HepG2 (cell line): ENCODE results near the gene METTL26. TPM values are rescaled to one million over a fixed set of nuclear protein-coding genes. Genes with fewer than 3 reads are reported as not detected.

Source experiments
- HNF4G ChIP-seq, 2 experiments: sonication (generic) in 1 of 2; formaldehyde crosslinking in 1 of 2; IDR thresholded peaks; 2 replicates each; pipeline versions ENCODE4 v1.4.0 to v1.6.1; 2011 to 2020; ENCODE audit warnings: borderline replicate concordance in 2 of 2, low read depth in 2 of 2, mild to moderate bottlenecking in 2 of 2, low read length in 1 of 2, missing genetic modification reagents in 1 of 2, moderate library complexity in 1 of 2
- HOXA5 ChIP-seq: sonication (generic); formaldehyde crosslinking; IDR thresholded peaks from 2 replicates; pipeline ENCODE4 v1.4.0; 2020; ENCODE audit warnings: missing genetic modification reagents
- ISX ChIP-seq: sonication (generic); formaldehyde crosslinking; conservative IDR thresholded peaks from 2 replicates; pipeline ENCODE4 v1.5.0; 2020; ENCODE audit warnings: missing genetic modification reagents
- JDP2 ChIP-seq: sonication (generic); formaldehyde crosslinking; IDR thresholded peaks from 2 replicates; pipeline ENCODE4 v1.8.1; 2022; ENCODE audit warnings: missing genetic modification reagents, borderline replicate concordance
- KDM5A ChIP-seq: fragments of 200-600 bp; sonication (generic); IDR thresholded peaks from 2 replicates; pipeline ENCODE4 v1.7.0; 2018; ENCODE audit warnings: antibody characterized with exemption, mild to moderate bottlenecking, low read length, borderline replicate concordance
- MIER2 ChIP-seq: IDR thresholded peaks from 2 replicates; pipeline ENCODE4 v1.6.1; 2016; ENCODE audit warnings: missing biosample characterization, missing genetic modification reagents
- NCOR1 ChIP-seq: fragments of 200-600 bp; sonication (generic); IDR thresholded peaks from 2 replicates; pipeline ENCODE4 v1.7.0; 2017; ENCODE audit warnings: antibody characterized with exemption, low read length, borderline replicate concordance
- SAFB2 ChIP-seq: sonication (generic); formaldehyde crosslinking; IDR thresholded peaks from 2 replicates; pipeline ENCODE4 v1.5.1; 2020; ENCODE audit warnings: missing genetic modification reagents, low read depth, mild to moderate bottlenecking, borderline replicate concordance
- SNAPC4 ChIP-seq: sonication (generic); formaldehyde crosslinking; IDR thresholded peaks from 2 replicates; pipeline ENCODE4 v1.4.0; 2020; ENCODE audit warnings: mild to moderate bottlenecking, missing genetic modification reagents
- ZBTB46 ChIP-seq: sonication (generic); formaldehyde crosslinking; IDR thresholded peaks from 2 replicates; pipeline ENCODE4 v1.4.0; 2020; ENCODE audit warnings: mild to moderate bottlenecking, missing genetic modification reagents, borderline replicate concordance
- ZNF614 ChIP-seq: IDR thresholded peaks from 2 replicates; pipeline ENCODE4 v1.6.1; 2018; ENCODE audit warnings: missing biosample characterization, missing genetic modification reagents, inconsistent platforms, borderline replicate concordance
- ZNF766 ChIP-seq: sonication (generic); formaldehyde crosslinking; IDR thresholded peaks from 2 replicates; pipeline ENCODE4 v1.5.0; 2020; ENCODE audit warnings: missing genetic modification reagents, borderline replicate concordance
- polyA plus RNA-seq, 8 experiments: library from polyadenylated mRNA; depleted of rRNA in 3 of 8; stranded (reverse) in 7 of 8; unstranded in 1 of 8; fragments of >200 nt; fragmentation: Illumina TruSeq in 4 of 8; extraction: Trizol in 4 of 8; gene quantifications; 2 replicates each; pipeline versions ENCODE4 v1.2.1 to v1.2.3, GENCODE V29; 2011 to 2016; ENCODE audit warnings: low read depth in 4 of 8, missing spikeins in 1 of 8, mixed read lengths in 1 of 8; ENCODE audit not compliant: insufficient read depth in 1 of 8
- total RNA-seq, 5 experiments: library from RNA; depleted of rRNA; stranded (reverse); fragments of >200 nt; fragmentation: Illumina TruSeq; extraction: Trizol; gene quantifications; 2 replicates each; pipeline ENCODE4 v1.2.3, GENCODE V29; 2016; ENCODE audit warnings: low read depth in 1 of 5
- TF ChIP-seq, protein P1 (sequence below): sonication (generic); formaldehyde crosslinking; IDR thresholded peaks from 2 replicates; pipeline ENCODE4 v1.8.0; 2022; ENCODE audit warnings: low read depth, missing genetic modification reagents
- TF ChIP-seq, protein P2 (sequence below): sonication (generic); formaldehyde crosslinking; IDR thresholded peaks from 2 replicates; pipeline ENCODE4 v1.4.0; 2020; ENCODE audit warnings: missing genetic modification reagents
- TF ChIP-seq, protein P3 (sequence below): sonication (generic); formaldehyde crosslinking; conservative IDR thresholded peaks from 2 replicates; pipeline ENCODE4 v1.5.0; 2020; ENCODE audit warnings: missing genetic modification reagents

Gene METTL26
- total and polyA plus RNA-seq, 2 of the 13 experiments (the other 11 are each of a cell fraction or from before 2014, with no cell fraction given) = 65.5 to 70.1 TPM

DNA sequence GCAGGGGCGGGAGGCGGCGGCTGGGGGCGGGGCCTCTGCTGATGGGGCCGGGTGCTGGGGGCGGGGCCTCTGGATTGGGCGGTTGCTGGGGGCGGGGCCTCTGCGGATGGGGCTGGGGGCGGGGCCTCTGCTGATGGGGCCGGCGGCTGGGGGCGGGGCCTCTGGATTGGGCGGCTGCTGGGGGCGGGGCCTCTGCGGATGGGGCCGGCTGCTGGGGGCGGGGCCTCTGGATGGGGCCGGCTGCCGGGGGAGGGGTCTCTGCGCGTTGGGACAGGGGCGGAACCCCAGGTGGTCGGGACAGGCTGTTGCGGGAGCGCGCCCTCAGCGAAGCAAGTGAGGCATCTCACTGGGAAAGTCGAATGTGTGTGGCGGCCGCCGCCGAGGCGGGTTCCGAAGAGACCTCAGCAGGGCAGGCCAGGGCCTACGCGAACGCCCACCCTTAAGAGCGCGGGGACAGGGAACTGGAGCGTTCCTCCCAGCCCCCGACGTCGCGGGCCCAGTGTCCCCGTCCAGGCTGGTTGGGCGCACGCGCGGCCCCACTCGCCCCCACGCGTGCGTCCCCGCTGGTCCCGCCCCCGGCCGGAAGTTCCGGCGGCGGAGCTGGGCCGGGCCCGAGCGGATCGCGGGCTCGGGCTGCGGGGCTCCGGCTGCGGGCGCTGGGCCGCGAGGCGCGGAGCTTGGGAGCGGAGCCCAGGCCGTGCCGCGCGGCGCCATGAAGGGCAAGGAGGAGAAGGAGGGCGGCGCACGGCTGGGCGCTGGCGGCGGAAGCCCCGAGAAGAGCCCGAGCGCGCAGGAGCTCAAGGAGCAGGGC is 43.9 kb upstream of the METTL26 start, which contains the start of gene STUB1 (continued):
- no peak for TF ChIP-seq SNAPC4
- TF ChIP-seq MIER2 (CRISPR knock-in tag) = no peak
- no peak for TF ChIP-seq ZNF614
- TF ChIP-seq, protein P1, sequence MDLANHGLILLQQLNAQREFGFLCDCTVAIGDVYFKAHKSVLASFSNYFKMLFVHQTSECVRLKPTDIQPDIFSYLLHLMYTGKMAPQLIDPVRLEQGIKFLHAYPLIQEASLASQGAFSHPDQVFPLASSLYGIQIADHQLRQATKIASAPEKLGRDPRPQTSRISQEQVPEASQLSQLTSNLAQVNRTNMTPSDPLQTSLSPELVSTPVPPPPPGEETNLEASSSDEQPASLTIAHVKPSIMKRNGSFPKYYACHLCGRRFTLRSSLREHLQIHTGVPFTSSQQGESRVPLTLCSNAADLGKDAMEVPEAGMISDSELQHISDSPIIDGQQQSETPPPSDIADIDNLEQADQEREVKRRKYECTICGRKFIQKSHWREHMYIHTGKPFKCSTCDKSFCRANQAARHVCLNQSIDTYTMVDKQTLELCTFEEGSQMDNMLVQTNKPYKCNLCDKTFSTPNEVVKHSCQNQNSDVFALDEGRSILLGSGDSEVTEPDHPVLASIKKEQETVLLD (CRISPR knock-in tag) = peak; percentile 68; the same call in 1 of the 2 replicates
- TF ChIP-seq KDM5A = peak; percentile 11; the same call in 1 of the 2 replicates
- no peak for TF ChIP-seq NCOR1
- TF ChIP-seq, protein P2, sequence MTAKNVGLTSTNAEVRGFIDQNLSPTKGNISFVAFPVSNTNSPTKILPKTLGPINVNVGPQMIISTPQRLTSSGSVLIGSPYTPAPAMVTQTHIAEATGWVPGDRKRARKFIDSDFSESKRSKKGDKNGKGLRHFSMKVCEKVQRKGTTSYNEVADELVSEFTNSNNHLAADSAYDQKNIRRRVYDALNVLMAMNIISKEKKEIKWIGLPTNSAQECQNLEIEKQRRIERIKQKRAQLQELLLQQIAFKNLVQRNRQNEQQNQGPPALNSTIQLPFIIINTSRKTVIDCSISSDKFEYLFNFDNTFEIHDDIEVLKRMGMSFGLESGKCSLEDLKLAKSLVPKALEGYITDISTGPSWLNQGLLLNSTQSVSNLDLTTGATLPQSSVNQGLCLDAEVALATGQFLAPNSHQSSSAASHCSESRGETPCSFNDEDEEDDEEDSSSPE (CRISPR knock-in tag) = no peak
- no peak for TF ChIP-seq SAFB2 (CRISPR knock-in tag)
- no peak for TF ChIP-seq JDP2 (CRISPR knock-in tag)
- no peak for TF ChIP-seq ZBTB46 (CRISPR knock-in tag)
- peak; percentile 47; the same call in 1 of the 2 replicates for TF ChIP-seq HOXA5 (CRISPR knock-in tag)
- TF ChIP-seq HNF4G (IDR thresholded peaks at IDR 0.05; ENCODE audit: borderline replicate concordance, low read depth, low read length) = no peak
- no peak for TF ChIP-seq HNF4G (CRISPR knock-in tag; IDR thresholded peaks at IDR 0.05; ENCODE audit: borderline replicate concordance, low read depth)
- TF ChIP-seq, protein P3, sequence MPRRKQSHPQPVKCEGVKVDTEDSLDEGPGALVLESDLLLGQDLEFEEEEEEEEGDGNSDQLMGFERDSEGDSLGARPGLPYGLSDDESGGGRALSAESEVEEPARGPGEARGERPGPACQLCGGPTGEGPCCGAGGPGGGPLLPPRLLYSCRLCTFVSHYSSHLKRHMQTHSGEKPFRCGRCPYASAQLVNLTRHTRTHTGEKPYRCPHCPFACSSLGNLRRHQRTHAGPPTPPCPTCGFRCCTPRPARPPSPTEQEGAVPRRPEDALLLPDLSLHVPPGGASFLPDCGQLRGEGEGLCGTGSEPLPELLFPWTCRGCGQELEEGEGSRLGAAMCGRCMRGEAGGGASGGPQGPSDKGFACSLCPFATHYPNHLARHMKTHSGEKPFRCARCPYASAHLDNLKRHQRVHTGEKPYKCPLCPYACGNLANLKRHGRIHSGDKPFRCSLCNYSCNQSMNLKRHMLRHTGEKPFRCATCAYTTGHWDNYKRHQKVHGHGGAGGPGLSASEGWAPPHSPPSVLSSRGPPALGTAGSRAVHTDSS = no peak
- TF ChIP-seq ZNF766 = no peak
- no peak for TF ChIP-seq ISX (CRISPR knock-in tag)
